Stimulated activated CD8-positive, alpha-beta memory T cell treated with anti-CD3 and anti-CD28 coated beads, Interleukin-7, amount 100 ng/mL, for 1 hour (primary cell): ENCODE data around the gene CDHR1.
"Not testable (repeated sequence)": the region's sequence is repeated elsewhere in the genome, so short reads cannot be mapped to it uniquely, and the experiment has no call there.

Experiments
- DNase-seq, 2 donors: peaks; one replicate each; pipeline ENCODE4 v3.0.0-alpha.2; 2020; ENCODE audit warnings: low read depth in 2 of 2

The CDHR1 gene

DNA sequence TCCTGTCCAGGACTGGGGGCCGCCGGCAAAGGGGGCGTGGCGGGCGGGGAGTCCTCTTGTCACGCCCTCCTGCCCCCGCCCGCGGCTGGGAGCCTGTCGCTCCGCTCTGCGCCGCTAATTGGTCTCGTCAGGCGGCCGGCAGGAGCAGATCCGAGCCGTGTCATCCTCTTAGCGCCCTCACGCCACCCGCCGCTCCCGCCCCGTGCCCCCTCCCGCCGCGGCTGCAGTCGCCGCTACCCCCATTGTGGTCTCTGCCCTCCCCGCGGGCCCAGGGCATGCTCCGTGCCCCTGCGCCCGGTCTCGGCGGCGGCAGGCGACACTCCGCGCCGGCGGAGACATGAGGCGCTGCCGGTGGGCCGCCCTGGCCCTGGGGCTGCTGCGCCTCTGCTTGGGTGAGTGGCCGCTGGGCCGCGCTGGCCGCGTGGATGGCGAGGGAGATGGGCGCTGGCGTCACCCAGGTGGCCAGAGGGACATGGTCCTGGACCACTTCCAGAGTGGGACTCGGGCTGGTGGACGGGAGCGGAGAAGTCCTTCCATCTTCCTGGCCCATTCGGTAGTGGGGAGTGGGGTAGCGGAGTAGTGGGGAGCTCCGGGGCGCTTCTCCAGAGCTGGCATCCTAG lies at the start of gene CDHR1:
Gene CDHR1, plus strand, starts transcription at position 114 of the 620 bp plus-strand sequence. Its CDS starts 224 bp downstream, at position 338.
- DNase-seq, result peak; percentile 21 to 29

DNA sequence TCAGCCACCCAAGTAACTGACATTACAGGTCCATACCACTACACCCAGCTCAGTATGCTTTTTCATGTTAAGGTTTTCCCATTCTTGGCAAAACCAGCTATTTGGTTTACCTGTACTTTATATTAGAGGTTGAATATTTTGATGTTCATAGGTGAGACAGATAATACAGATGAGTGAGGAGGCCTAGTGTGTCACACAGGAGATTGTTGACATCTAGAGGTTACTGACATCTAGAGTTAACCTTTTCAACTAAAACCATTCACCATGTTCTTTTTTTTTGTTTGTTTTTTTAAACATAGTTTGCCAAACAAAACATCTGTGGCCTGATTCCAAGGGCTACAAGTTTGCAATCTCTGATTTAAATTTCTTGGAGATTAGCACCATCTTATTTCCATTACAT lies 47.0 kb upstream of the CDHR1 start:
- no peak for DNase-seq

DNA sequence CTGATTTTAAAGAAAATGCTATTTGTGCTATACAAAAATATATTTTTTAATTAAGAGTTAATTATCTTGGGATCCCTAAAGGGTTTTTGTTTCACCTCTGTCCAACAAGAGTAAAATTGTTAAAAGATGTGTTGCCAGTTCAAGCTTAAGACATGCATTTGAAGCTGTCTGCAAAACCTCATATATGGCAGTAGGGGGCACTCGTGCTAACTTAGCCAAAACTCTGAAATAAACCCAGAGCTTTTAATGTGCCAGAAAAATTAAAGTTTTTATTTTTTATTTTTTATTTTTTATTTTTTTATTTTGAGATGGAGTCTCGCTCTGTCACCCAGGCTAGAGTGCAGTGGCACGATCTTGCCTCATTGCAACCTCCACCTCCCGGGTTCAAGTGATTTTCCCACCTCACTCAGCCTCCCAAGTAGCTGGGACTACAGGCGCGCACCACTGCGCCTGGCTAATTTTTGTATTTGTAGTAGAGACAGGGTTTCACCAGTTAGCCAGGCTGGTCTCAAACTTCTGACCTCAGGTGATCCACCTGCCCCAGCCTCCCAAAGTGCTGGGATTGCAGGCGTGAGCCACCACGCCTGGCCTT lies 46.2 kb upstream of the CDHR1 start:
- DNase-seq, result not testable (repeated sequence)

DNA sequence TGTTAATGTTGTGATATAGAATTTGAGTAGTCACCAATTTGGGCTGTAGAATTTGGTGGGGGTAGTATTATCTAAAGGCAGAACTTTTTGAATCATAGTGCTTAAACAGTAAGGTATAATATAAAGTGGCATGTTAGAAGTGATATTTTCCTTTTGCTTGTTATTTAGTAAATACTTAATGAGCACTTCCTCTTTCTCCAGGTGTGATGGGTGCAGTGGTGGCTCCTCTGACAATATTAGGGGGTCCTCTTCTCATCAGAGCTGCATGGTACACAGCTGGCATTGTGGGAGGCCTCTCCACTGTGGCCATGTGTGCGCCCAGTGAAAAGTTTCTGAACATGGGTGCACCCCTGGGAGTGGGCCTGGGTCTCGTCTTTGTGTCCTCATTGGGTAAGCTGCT lies 44.5 kb upstream of the CDHR1 start:
- DNase-seq, result no peak

DNA sequence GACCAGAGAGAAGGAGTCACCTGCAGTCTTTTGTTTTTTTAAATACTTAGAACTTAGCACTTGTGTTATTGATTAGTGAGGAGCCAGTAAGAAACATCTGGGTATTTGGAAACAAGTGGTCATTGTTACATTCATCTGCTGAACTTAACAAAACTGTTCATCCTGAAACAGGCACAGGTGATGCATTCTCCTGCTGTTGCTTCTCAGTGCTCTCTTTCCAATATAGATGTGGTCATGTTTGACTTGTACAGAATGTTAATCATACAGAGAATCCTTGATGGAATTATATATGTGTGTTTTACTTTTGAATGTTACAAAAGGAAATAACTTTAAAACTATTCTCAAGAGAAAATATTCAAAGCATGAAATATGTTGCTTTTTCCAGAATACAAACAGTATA lies 41.6 kb upstream of the CDHR1 start:
- no peak for DNase-seq

DNA sequence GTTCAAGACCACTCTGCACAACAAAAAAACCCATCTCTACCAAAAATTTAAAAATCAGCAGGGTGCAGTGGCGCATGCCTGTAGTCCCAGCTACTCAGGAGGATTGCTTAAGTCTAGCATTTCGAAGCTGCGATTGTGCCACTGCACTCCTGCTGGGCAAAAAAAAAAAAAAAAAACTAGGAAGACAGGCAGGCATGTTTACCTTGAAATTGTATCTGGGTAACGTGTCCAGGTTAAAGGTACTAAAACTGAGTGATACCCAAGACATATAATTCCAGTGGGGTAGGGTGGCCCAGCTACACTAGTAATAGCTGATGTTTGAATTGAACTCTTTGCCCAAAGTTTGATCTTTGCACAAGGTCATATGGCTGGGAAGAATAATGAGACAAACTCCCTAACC lies 38.8 kb upstream of the CDHR1 start:
- DNase-seq, result no peak

DNA sequence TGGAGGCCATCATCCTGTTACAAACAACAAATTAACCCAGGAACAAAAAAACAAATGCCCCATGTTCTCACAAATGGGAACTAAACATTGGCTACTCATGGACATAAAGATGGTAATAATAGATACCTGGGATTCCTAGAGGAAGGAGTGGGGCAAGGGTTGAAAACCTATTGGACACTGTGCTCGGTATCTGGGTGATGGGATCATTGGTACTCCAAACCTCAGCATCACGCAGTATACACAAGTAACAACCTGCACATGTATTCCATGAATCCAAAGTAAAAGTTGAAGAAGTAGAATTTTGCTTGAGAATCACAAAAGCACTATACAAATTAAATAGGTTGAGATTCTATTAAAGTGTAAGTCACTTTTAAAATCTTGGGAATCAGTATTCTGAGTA lies 38.3 kb upstream of the CDHR1 start:
- no peak for DNase-seq

DNA sequence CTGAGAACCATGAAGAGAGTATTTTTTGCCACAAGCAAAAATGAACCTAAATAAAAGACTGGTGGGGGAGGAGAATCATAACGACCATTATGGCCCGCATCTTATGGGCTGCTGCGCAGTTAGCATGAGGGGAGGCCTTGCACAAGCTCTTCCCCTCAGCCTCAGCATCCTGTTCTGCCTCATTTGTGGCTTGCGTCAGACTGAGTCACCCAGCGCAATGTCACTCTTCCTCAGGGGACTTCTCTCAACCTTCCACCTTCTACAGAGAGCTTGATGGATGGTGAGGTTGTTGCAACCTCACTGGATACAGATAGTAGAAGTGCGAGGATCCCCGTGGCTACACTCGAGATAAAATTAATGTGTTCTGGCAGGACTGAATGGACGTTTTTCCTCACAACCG lies 37.6 kb upstream of the CDHR1 start:
- DNase-seq, result peak; percentile 19 to 24

DNA sequence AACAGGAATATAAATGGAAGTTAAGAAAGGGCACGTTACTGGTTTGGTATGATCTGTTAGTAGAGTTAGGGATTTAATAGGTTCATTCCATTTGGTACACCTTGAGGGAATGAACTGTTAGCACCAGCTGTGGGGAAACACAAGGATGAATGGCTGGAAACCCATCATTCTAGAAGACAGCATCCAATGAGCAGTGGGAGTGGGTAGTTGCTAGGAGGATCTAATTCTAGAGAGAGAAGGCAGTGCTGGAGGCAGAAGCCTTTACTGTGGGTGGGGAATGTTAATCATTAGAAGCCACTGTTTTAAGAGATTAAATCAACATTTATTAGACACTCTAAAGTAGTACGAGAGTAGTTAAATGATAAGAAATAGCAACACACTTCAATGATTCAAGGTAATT lies 36.3 kb upstream of the CDHR1 start:
- DNase-seq, result no peak

DNA sequence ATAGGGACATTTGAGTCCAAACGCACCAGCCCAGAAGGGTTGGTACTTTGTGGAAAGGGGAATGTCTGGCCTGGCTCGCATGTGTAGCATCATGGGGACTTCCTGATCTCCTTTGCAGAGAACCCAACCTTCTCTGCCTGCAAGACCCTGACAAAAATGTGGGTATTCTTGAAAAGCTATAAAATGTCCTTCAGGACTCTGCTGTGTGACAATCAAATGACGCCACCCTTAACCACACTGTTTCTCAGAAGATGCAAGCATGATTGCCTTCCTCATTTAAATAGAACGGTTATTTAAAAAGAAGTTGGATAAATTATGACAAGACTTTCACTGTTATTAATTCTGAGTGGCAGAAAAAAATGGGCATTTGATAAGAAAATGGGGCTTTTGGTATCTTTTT lies 35.8 kb upstream of the CDHR1 start:
- no peak for DNase-seq

DNA sequence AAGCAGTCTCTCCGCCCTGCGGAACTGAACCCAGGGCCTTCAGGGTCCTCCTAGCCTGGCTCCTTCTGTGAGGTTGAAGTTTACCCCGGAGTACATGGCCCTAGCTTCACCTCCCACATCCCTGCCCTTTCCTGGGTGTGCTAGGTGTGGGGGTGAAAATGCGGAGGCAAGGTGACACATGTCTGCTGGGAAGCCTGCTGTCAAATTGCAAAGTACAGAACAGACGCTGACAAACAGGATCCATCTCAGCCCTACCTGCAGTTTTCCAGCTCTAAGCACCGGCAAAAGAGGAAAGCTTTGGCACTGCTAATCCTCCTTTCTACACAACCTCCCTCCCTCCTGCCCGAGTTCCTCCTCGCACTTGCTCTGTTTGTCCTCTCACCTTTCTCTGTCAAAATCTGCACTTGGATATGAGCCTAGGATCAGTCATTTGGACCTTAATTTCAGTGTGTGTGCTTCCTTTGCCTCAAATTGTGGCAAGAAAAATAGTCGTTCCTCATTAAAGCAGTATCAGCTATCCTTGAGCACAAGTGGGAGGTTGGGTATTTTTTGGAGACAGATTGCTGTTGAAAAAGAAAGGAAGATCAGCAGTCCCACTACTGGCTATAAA lies 35.2 kb upstream of the CDHR1 start:
- no peak for DNase-seq

DNA sequence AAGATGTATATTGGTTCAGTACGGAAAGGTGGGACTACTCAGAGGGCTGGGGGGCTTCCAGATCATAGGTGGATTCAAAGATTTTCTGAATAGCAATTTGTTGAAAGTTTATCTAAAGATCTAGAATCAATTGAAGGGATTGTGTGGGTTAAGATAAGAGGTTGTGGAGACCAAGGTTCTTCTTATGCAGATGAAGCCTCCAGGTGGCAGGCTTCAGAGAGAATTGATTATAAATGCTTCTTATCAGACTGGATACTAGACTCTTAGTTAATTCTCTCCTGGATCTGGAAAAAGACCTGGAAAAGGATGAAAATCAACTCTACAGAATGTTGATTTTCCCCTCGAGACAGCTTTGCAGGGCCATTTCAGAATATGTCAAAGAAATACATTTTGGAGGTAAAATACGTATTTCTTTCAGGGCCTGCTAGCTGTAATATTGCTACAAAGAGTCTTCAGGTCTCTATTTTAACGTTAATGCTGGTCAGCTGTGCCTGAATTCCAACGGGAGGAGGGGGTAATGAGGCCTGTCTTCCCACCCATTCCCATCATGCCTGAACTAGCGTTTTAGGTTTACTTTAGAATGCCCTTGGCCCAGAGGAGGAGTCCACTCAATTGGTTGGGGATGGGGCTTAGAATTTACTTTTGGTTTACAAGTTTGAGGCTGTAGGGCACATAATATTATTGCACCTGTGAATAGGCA lies 33.5 kb upstream of the CDHR1 start:
- no peak for DNase-seq

DNA sequence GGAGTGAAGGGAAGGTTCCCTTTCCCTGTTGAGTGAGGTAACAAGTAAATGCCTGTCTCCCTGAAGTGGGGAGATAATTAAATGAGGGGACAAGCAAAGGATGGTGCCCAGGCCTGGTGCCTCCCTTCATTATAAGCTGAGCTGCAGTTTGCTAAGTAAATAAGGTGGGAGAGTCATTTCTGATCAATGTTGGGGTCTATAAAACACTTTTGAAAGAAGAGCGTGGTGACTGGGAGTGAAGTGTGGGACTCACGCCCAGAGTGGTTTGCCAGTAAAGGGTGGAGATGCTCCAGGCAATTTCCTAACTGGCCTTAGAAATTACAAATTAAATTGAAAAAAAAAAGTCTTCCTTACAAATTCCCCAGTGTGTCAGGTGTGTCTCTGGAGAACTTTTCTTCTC lies 30.3 kb upstream of the CDHR1 start:
- no peak for DNase-seq

DNA sequence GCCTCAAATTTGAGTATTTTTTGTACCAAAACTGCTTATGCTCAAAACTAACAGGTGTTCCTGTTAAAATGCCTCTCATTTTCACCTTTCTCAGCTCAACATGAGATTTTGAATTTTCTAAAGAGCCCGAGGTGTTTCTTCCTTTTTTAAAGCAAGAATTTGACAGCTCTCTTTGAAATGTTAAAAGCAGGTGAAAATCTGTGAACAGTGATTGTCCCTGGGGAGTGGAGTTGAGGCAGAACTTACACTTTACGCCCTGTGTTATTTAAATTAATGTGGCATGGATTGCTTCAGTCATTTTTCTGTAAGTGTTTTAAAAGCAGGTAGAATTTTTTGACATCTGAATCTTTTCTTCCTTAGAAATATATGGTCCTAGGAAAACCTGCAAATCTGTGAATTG lies 29.9 kb upstream of the CDHR1 start:
- DNase-seq, result no peak

DNA sequence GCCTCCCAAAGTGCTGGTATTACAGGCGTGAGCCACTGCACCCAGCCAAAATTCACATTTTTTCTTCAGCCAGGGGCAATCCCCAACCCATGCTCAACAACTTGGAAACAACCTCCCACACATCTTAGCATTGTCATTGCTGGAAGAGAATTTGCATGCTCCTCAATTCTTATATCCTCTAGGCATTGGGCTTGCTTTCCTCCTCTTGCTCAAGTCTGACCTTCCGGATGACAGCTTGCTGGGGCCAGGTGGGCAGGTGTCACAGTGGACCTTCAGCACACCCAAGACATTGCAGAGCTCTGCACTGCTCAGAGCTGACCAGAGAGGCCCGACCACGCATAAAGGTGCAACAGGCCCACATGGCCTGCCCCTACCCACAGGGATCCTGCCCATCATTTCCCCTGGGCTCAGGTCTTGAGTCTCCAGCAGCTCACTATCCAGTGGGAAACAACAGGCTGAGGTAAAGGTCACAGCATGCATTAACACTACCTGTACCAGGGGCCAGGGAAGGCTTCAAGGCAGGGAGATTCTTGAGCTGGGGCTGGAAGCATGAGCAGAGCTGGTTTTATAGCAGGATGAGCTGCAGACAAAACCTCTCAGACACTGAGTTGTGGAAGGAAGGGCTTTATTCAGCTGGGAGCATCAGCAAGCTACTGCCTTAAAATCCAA lies 27.6 kb upstream of the CDHR1 start:
- no peak for DNase-seq

DNA sequence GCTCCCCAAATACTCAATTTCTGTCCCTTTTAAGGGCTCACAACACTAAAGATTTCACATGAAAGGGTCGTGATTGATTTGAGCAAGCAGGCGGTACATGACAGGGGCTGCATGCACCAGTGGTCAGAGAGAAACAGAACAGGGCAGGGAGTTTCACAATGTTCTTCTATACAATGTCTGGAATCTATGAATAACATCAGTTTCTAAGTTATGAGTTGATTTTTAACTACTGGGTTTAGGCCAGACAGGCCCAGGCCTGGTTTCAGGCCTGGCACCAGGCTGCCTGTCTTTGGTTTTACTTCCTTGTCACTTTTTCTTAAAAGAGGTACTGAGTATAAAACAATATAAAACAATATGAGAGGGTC lies 27.1 kb upstream of the CDHR1 start:
- DNase-seq, result not testable (repeated sequence)

DNA sequence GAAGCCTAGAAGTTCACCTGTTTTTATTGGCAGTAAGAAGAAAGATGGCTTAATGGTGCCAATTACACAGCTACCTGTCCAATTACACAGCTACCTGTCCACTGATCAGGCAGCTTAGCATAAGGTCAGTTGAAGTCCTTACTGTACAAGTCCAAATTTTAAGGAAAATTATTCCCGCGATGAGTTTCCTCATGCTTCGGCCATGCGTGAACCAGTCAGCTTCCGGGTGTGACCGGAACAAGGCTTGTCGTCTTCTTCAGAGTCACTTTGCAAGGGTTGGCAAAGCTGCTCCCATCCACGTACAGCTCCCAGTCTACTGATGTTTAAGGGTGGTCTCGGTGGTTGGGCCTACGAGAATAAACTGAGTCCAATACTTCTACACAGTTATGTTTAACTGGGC lies 26.0 kb upstream of the CDHR1 start:
- not testable (repeated sequence) for DNase-seq

DNA sequence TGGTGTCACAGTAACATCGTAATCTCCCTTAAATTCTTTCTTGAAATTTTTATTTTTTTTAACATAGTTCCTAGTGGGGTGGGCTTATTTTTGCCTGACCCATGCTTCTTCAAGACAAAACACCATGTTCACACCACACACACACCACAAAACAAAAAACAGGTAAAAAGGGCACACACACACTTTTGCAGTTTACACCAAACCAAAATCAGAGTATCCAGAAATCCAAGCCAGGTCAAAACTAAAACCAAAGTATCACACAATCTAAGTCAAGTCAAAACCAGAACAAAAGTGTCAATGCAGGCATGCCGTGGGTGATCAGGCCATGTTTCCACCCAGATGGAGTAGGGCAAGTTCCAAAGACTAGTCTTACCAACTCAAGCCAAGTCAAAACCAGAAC lies 23.1 kb upstream of the CDHR1 start:
- DNase-seq, result not testable (repeated sequence)

DNA sequence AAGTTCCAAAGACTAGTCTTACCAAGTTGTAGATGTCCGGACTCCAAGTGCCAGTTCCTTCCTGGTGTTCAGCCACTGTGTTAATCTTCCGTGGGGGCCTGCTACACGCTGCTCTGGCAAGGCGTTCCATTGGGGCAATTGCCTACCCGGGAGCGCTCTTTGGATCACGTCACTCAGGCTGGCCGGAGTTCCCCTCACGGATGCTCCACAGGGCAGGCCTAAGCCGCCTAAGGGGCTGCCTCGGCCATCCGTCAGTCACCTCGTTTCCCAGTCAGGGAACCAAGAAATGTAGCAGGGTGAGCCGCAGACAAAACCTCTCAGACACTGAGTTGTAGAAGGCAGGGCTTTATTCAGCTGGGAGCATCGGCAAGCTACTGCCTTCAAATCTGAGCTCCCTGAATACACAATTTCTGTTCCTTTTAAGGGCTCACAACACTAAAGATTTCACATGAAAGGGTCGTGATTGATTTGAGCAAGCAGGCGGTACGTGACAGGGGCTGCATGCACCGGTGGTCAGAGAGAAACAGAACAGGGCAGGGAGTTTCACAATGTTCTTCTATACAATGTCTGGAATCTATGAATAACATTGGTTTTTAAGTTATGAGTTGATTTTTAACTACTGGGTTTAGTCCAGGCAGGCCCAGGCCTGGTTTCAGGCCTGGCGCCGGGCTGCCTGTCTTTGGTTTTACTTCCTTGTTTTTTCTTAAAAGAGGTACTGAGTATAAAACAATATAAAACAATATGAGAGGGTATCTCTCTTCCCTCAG lies 22.5 kb upstream of the CDHR1 start:
- not testable (repeated sequence) for DNase-seq

DNA sequence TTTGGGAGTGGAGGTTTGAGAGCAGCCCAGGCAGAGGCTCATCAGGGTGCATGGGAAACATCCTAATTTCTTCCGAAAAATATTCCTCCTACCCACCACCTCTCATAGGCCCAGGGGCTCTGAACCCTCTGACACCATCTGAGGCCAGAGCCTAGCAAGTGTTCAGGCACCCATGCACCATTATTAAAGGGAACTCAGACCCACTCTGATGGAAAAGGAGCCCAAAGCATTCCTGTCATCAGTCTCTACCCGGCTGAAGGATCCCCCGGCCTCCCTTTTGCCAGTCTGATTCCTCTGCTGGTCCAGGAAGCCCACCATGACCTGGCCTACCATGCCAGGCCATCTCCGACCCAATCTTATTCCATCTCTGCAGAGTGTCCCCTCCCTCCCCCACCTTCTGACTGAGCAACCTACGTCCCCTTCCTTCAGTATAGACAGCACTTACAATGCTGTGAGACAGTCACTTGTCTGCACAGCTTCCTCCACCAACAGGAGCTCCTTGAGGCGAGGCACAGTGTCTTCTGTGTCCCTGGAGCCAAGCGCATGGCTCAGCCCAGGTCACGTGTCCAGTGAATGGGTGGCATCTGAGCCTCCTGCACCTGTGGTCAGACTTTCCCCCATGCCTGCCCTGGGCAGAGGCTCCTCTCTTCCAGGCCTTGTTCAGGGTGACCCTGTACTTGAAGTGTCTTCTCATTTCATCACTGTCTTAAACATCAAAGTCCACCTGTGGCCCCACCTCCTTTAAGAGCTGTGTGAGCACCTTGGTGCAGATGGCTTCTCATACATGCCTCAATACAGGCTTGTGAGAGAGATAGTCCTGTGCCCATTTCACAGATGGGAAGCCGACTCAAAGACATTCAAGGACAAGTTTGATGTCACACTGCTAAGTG lies 21.6 kb upstream of the CDHR1 start:
- no peak for DNase-seq

DNA sequence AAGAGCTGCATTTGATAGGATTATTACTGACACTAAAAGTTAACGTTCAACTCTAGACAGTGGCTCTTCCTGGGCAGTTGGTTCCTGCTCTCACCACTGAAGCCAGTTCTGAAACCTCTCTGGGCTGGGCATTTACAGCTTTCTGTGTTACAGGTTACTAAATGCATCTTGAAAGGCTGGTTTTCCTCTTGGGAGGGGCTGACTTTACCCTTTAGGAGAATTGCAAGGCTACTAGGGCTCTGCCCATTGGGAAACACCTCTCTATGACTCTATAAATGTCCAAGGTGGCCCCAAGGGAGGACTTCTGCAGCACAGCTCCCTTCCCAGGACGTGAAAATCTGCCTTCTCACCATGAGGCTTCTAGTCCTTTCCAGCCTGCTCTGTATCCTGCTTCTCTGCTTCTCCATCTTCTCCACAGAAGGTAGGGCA lies 20.8 kb upstream of the CDHR1 start, which contains the start of gene GPR15LG:
Gene GPR15LG, plus strand, starts transcription at position 301 of the 429 bp plus-strand sequence. Its CDS starts 51 bp downstream, at position 352.
- no peak for DNase-seq
